CD4-positive, alpha-beta T cell treated with Interleukin-6 at 100 ng/mL for 8 hours (primary cell): ENCODE data around the gene KCNQ1.

Source experiments
- DNase-seq: peaks from one replicate; pipeline ENCODE4 v3.0.0-alpha.2; 2020; ENCODE audit warnings: mixed read lengths, low spot score

KCNQ1 gene

DNA sequence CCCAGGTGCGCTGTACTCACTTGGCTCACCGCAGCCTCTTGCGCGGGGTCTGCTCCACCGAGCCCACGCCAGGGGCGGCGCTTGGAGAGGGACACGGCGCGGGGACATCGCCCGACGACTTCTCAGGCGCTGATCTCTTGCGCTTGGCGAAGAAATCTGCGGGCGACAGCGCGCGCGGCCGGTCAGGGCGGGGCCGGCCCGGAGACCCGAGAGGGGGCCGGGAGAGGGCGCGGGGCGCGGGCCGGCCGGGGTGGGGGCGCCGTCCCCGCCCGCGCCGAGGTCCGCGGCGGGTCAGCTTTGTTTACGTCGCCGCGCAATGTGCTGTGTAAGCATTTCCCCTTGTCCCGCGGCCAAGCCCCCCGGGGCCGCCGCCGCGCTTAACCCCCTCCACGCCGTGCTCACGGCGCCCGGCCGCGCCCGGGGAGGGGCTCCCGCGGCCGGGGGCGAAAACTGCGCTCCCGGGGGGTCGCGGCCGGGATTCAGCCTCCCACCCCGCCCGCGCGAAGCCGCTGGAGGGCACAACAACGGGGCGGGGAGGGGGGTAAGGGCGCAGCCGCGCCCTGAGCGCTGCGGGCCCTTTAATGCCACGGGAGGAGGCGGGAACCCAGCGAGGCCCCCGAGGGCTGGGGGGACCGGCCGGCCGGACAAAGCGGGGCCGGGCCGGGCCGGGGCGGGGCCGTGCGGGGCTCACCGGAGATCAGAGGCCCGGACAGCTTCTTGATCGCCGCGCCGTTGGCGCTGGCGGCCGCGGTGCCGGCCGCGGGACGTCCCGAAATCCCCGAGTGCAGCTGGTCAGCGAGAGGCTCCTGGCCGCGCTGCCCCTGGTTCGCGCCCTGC lies 439.4 kb downstream of the KCNQ1 start:
- no peak for DNase-seq

DNA sequence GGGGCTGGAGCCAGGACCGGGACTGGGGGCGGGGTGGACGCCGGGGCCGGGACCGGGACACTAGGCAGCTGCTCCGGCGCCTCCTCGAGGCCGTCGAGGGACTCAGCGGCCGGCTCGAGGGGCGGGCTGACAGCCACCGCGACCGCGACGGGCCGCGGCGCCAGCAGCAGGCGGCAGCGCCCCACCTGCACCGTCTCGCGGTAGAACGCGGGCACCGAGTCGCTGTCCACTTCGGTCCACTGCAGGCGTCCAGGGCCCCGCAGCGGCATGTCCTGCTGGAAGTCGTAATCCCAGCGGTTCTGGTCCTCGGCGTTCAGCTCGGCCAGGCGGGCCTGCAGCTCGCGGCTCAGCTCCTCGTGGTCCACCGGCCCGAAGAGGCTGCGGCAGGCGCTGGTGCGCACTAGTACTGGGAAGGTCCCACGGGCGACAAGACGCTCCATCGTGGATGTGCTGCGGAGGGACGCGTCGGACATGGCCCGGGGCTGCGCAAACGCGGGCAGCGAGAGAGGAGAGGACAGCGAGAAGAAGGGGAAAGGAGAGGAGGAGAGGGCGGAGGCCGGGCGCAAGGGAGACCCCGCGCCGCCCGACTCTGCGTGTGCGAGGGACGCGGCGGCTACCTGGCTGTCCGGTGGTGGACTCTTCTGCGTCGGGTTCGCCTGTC lies 440.3 kb downstream of the KCNQ1 start:
- no peak for DNase-seq

DNA sequence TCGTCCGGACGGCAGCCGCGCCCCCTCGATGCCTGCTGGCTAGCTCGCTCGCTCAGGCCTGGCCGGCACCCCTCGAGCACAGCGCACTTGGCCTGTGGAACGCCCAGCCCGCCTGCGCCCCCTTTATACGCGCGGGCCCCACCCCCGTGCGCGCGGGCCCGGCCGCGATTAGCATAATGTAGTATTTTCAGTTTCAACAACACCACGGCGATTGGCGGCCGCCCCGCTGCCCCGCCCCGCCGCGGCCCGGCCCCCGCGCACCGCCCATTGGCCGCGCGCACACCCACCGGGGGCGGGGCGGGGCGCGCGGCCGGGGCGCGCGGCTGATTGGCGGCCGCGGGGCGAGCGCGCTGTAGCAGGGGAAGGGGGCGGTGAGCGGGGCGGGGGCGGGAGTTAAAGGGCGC lies 440.9 kb downstream of the KCNQ1 start, which contains the start of gene CDKN1C:
CDKN1C (minus strand) TSS at position 98 of the 404 bp plus-strand sequence. CDS start 319 bp downstream, outside the sequence.
- peak; percentile 82 for DNase-seq

DNA sequence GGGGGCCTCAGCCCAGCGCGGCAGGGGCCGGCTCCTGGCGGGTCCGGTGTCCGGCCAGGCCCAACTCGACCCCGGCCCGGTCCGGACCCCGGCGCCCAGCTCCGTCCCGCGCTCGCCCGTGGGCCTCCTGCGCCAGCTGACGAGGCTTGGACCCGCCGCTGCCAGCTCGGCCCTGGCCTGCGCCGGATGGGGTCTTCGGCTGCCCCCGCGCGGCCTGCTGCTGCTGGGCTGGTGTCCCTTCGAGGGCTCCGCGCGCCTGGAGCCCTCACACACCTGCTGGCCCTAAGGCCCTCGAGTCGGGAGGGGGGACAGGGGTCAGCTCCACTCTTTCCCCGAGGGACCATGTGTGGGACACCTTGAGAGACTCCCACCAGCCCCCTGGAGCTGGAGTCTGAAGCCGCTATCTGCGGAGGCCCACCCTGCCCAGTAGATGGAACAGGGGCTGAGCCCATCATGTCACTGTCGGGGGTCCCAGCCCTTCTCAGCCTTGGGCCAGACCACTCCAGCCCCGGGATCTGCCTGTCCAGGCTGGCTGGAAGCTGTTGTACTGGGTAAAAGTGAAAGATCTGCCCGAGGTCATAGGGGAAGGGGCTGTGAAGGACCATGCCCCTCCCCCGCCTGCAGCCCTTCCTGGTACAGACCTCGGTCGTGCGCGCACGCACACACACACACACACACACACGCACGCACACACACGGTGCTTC lies 441.5 kb downstream of the KCNQ1 start:
- DNase-seq: no peak

DNA sequence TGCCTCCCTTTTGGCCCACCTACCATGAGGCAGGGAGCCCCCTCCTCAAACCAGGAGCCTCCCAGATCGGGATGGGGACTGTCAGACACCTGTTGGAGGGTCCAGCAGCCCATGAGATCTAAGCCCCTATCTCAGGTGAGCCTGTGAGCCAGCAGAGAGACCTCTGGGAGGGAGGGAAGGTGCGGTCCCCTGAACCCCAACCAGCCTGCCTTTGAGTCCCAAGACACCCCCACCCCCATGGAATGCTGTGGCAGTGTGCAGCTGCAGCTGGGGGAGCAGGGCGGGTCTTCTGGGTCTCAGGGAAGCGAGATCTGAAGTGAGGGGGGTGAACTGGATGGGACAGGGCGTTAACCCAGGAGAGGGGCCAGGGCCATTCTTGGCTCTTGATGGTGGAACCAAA lies 442.1 kb downstream of the KCNQ1 start:
- no peak for DNase-seq

DNA sequence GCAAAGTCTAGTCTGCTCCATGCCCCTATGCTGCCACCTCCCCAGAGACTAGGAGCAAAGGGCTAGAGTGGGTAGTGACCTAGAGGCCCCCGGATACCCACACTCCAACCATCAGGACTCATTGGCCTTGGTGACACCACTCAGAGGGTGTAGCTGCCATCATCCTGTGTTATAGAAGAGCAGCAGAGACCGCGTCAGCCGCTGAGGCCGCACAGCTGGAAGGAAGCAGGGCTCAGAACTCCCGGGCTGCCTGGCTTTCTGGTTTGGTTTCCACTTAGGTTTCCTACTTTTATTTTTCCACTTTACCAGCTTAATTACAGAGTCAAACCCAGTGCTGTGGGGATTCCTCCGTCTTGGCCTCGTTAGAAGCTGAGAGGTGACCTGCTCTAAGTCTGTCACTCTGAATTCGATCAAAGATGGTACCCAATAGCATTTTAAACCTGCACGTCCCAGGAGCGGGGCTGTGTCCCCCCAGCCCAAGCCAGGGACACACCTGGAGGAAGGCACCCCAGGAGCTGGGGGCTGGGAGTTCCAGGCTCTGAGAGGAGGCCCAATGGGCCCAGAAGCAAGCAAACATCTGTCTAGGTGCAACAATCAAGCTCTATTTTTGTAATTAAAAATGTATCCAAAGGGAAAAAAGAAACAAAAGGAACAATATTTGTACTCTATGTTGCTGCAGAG lies 442.8 kb downstream of the KCNQ1 start:
- DNase-seq: no peak

DNA sequence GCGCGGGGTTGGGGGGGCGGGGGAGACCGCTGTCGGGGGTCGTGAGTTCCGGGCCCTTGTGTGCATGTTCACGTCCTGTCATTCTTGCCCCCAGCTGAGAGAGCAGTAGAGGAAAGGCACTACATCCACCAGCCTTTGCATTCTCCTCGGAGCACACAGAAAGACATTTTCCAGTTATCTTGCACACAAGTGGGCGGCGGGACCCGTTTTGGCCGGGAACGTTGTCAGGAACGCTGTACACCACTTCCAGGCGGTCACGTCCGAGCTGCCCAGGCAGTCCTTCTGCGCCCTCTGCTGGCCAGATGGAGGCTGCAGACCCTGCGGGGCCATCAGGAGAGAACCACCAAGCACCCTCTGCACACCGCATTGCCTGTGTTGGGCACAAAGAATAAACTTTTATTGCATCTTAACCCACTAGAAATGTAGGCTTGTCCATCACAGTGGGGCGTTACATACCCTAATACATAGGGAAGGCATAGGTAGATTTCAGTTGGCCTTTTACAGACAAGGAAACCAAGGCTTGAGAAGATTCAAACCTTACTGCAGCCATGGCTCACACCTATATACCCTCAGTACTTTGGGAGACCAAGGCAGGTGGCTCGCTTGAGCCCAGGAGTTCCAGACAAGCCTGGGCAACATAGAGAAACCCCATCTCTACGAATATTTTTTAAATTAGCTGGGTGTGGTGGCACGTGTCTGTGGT lies 443.6 kb downstream of the KCNQ1 start:
- DNase-seq: peak; percentile 85

DNA sequence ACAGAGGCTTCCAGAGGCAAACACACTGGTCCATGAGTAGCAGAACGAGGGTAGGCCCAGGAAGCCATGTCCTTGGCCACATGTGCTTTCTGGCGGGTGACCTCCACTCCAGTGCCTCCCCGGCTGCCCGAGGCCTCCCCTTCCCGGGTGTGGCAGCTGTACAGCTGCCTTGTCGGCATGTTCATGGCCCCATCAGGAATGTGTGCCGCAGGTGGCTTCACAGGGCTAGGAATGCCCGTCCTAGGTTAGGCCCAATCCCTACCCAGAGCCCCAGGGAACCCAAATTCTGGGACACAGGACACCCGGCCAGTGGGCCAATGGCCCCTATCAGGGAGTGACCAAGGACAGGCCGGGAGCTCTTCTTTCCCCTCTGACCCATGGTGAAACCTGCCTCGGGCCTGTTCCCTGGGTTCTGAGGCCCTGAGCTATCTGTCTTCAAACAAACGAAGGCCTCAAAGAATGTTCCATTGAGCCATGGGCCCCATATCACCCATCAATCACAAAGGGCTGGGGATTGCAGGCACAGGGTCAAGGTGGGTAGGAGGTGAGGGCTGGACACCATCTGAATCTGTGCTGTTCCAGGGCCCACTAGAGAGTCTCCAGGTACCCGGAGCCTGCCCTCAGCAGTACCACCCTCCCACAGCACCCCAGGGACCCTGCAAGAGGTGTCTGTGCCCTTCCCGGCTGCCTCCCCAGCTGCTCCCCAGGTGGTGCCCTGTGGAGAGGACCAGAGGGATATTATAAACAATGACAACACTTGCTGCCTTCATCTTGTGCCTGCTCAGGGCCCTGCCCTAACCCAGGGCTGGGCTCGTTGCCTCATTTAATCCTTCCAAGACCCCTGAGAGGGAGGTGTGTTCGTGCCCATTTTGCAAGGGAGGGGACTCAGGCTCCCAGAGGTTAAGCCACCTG lies 444.8 kb downstream of the KCNQ1 start:
- DNase-seq: no peak

DNA sequence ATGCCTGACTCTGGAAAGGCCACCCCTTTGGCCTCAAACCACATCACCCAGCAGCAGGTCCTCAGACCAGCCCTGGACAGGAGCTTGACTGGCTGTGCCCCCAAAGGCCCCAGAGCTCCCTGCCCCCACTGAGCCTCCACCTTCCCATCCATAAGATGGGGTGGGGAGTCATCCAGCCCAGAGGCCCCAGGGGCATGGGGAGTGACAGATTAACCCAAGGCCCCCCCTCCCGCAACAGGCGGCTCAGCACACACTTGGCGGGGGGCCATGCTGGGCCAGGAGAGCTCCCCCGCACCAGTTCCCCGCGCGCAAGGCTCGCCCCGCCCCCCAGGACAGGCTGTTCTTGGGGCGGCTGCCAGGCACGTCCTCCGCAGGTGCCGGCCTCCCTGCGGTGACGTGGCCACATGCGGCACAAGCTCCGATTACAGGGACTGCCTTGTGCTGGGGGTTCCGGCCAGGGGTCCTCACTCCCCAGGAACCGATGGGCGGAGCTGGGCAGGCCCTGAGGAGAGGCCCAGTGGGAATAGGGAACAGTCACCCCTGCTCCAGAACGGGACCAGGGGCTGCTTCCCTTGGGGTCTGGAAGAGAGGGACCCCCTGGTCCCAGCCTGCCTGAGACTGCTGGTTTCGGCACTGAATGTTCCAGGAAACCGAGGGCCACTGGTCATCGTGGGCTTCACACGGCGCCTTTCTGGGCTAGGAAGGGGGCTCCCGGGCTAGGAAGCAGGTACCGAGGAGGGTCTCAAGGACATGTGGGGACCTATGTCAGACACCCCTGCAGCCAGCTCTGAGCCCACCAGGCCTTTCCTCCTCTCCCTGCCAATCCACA lies 445.9 kb downstream of the KCNQ1 start:
- no peak for DNase-seq

DNA sequence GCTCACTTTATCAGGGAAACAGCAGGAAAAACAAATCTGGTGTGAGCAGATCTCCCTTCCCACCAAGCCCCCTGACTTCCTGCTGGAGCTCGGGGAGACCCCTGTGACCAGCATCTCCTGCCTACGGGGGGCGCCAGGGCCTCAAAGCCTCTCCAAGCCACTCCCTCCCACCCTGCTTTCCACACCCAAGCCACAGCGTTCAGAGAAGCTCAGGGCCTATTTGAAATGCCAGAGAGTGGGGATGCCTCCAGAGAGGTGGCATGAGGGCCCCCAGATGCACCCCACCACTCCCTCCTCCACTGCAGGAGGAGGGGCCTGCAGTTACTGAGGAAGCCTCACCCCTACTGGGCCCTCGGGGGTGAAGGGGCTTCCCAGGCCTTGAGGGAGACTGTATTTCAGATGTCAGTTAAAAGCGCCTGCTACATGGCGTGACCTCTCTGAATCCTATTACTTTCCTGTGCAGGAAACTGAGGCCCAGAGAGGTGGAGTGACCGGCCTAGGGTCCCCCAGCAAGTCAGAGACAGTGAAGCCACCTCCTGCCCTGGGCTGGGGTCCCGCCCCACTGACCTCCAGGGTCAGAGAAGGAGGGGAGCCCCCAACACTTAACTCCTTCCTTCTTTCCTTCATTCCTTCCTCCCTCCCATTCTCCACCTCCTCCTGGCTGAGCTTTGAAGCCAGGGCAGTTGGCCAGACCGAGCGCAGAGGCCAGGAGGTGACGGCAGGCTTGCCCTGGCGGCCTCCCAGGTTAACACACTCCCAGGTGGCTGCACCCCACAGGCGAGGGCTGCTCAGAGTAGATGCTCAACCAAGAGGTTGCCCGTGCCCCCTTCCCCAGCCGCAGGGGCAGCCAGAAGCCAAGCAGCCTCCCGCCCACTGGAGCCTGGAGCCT lies 446.8 kb downstream of the KCNQ1 start:
- no peak for DNase-seq

DNA sequence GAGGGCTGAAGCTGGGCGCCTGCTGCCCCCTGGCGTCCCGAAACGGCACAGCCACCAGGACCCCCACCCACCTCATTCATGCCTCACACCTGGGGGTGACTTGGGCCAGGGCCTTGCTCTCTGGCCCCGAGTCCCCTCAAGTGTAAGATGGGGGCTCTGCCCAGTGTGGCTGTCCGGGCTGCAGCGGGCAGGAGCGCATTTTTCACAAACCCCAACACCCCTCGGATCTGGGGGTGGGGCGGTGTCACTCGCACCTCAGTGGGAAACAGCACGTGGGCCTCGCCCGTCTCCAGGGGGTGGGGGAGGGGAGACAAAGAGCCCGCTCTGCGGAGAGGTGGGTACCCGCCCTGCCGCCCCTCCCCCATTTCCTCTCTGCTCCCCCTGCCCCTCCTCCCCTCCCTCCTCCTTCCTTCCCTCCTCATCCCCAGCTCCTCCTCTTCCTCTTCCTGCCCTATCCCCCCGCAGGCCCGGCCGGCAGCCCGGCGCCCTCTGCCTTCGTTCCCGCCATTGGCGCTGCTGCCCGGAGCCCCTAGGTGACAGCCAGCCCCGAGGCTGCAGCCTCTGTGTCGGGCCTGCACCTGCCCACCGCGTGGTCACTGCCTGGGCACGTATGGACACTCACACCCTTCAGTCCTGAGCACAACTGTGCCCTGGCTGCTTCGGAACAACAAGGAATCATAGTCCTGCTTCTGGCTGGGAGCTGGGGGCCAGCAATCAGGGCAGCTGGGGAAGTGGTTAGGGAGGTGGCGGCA lies 447.6 kb downstream of the KCNQ1 start:
- peak; percentile 85 for DNase-seq

DNA sequence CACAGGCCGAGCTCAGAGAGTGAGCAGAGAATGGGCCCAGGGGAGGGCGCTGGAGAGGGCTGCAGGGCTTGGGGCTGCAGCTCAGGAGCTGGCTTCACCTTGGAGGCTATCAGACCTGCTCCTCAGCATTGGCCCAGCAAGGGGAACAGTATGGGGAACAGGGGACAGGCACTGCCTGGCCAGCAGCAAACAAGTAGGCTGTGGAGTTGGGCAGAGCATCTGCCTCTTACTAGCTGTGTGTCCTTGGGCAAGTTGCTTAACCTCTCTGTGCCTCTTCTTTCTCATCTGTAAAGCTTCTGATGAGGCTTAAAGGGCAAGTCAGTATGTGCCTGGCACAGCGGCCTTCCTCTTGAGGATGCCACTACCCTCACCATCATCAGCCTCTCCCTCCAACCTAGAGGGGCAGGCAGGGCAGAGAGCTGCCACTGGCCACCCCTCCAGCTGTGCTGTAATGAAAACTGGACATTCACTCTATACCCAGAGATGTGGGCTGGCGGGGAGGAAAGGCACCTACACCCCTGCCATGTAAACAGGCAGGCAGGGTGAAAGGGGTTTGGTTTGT lies 448.2 kb downstream of the KCNQ1 start:
- peak; percentile 51 for DNase-seq

DNA sequence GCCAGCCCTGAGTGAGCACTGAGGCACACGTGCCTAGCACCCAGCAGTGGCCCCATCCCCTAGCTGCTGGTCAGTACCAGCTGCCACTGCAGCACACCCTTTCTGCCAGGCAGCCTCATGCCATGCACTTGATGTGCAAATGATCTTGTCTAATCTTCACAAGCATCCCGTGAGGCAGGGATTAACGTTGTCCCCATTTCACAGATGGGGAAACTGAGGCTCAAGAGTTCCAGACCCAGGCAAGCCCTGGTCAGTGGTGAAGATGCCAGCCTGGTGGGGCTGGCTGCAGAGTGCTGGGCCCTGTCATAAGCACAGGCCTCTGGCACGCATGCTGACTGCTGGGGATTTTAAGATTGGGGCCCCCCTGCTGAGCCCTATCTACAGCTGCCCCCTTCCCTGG lies 449.1 kb downstream of the KCNQ1 start:
- DNase-seq: no peak

DNA sequence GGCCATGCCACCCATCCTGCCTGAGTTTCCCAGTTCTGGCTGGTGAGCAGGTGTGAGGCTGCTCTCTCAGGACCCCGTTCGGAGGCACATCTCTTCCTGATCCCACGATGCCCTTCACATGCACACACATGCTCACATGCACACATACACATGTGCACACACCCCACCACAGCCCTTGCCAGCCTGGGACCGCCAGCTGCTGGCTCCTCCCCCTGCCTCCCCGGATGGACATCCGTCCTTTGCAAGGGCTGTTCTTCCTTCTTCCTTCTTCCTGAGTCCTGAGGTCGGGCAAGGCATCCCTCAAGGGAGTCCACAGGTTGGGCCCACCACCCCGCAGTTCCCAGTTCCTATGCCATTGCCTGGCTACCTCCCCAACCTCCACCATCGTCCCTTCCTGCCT lies 451.2 kb downstream of the KCNQ1 start:
- no peak for DNase-seq

DNA sequence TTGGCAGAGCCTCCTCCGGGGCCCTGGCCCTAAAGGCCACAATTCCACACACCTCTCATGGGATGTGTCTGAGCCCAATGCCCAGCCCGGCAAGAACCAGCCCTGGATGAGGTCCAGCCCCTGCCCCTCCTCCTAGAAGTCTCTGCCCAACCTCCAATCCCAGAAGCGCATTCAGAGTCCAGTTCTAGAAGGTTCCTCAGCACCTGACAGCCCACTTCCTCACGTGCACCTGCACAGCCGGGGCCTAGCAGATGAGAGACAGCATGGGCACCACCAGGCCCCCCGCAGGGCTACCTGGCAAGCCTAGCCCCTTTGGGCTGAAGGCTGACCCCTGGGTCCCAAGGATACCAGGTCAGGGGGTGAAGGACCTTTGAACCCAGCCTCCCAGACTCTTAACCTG lies 452.2 kb downstream of the KCNQ1 start:
- no peak for DNase-seq

DNA sequence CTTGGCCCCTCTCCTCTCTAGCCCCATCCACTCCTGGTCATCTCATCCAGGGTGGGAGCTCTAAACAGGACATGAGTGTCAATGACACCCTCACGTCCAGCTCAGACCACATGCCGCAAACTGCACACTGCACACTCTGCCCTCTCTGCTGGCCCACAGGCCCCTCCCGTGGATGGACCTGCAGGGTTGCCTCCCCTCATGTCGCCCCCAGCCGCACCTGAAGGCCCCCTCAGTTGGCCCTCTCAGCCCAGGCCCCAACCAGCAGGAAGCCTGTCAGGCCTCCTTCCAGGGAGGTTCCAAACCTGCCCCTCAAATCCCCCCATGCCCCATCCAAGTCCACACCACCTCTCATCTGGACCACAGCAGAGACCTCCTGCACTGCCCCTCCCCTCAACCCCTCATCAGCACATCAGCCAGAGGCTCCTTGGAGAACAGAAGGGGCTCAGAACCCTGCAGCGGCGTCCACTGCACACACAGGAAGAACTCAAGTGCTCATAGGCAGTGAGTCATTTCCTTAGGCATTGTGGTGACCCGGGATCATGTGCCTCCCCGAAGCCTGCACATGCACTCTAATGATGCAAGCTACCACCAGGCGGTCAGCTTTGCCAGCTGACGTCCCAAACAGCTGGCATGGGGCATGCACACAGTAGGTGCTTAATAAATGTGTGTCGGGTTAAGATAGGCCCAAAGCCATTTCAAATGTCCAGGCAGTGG lies 453.7 kb downstream of the KCNQ1 start:
- peak; percentile 72 for DNase-seq
